H9 (cell line): ENCODE measurements around the gene RNF167. TPM values are rescaled to one million over a fixed set of nuclear protein-coding genes. Genes with fewer than 3 reads are reported as not detected.

Experiments used
- DNase-seq: peaks from one replicate; pipeline ENCODE4 v3.0.0-alpha.2; 2017
- H2AFZ ChIP-seq: one replicate; pipeline ENCODE4 v1.6.1; 2013; ENCODE audit warnings: mild to moderate bottlenecking, low read length, control low read depth, moderate library complexity
- H2AK5ac ChIP-seq: 2 replicates; pipeline ENCODE4 v1.6.1; 2013; ENCODE audit warnings: low read length, control low read depth, mixed read lengths; ENCODE audit not compliant: insufficient read length
- H2BK120ac ChIP-seq: one replicate; pipeline ENCODE4 v1.6.1; 2013; ENCODE audit warnings: low read depth, mild to moderate bottlenecking, low read length, control low read depth, inconsistent platforms; ENCODE audit not compliant: poor library complexity, severe bottlenecking
- H2BK12ac ChIP-seq: 2 replicates; pipeline ENCODE4 v1.6.1; 2013; ENCODE audit warnings: low read length, control low read depth, mixed read lengths, low read depth; ENCODE audit not compliant: insufficient read length
- H2BK15ac ChIP-seq: 2 replicates; pipeline ENCODE4 v1.6.1; 2013; ENCODE audit warnings: low read depth, low read length, control low read depth
- H2BK20ac ChIP-seq: one replicate; pipeline ENCODE4 v1.6.1; 2013; ENCODE audit warnings: low read depth, mild to moderate bottlenecking, low read length, control low read depth, inconsistent platforms; ENCODE audit not compliant: poor library complexity, severe bottlenecking
- H2BK5ac ChIP-seq: 2 replicates; pipeline ENCODE4 v1.6.1; 2013; ENCODE audit warnings: low read length, control low read depth, mixed read lengths; ENCODE audit not compliant: insufficient read length
- H3K14ac ChIP-seq: 2 replicates; pipeline ENCODE4 v1.6.1; 2013; ENCODE audit warnings: low read length, control low read depth; ENCODE audit not compliant: insufficient read depth
- H3K18ac ChIP-seq: 2 replicates; pipeline ENCODE4 v1.6.1; 2013; ENCODE audit warnings: low read depth, mild to moderate bottlenecking, mixed read lengths, low read length, control low read depth; ENCODE audit not compliant: insufficient read length
- H3K23ac ChIP-seq: 2 replicates; pipeline ENCODE4 v1.6.1; 2013; ENCODE audit warnings: low read length, control low read depth, mixed read lengths, low read depth; ENCODE audit not compliant: insufficient read length
- H3K23me2 ChIP-seq: 2 replicates; pipeline ENCODE4 v1.6.1; 2013; ENCODE audit warnings: low read depth, mild to moderate bottlenecking, mixed read lengths, low read length, control low read depth; ENCODE audit not compliant: insufficient read length, poor library complexity, severe bottlenecking
- H3K27ac ChIP-seq: 2 replicates; pipeline ENCODE4 v1.5.1; 2013; ENCODE audit warnings: low read length, control low read depth, mixed read lengths, low read depth; ENCODE audit not compliant: insufficient read length
- H3K27me3 ChIP-seq: 2 replicates; pipeline ENCODE4 v1.6.1; 2013; ENCODE audit warnings: low read length, control low read depth, inconsistent platforms; ENCODE audit not compliant: insufficient read depth
- H3K4ac ChIP-seq: 2 replicates; pipeline ENCODE4 v1.6.1; 2013; ENCODE audit warnings: low read depth, mild to moderate bottlenecking, control low read depth, inconsistent platforms, low read length, moderate library complexity
- H3K4me1 ChIP-seq: 2 replicates; pipeline ENCODE4 v1.6.1; 2013; ENCODE audit warnings: low read length, control low read depth, inconsistent platforms; ENCODE audit not compliant: insufficient read depth
- H3K4me2 ChIP-seq: 2 replicates; pipeline ENCODE4 v1.6.1; 2013; ENCODE audit warnings: low read length, control low read depth, mixed read lengths; ENCODE audit not compliant: insufficient read length, insufficient read depth
- H3K56ac ChIP-seq: 2 replicates; pipeline ENCODE4 v1.6.1; 2013; ENCODE audit warnings: low read depth, mild to moderate bottlenecking, mixed read lengths, low read length, control low read depth; ENCODE audit not compliant: insufficient read length
- H3K79me1 ChIP-seq: 2 replicates; pipeline ENCODE4 v1.6.1; 2013; ENCODE audit warnings: low read depth, mild to moderate bottlenecking, moderate library complexity, low read length, control low read depth, inconsistent platforms; ENCODE audit not compliant: insufficient read depth, poor library complexity, severe bottlenecking
- H3K79me2 ChIP-seq: 2 replicates; pipeline ENCODE4 v1.6.1; 2013; ENCODE audit warnings: low read length, control low read depth, inconsistent platforms; ENCODE audit not compliant: insufficient read depth
- H3K9ac ChIP-seq: 2 replicates; pipeline ENCODE4 v1.6.1; 2013; ENCODE audit warnings: low read length, control low read depth, mixed read lengths; ENCODE audit not compliant: insufficient read length; ENCODE audit errors: extremely low read depth
- H3K9me3 ChIP-seq: one replicate; pipeline ENCODE4 v1.6.1; 2013; ENCODE audit warnings: low read depth, low read length, inconsistent platforms; ENCODE audit not compliant: control insufficient read depth
- H3T11ph ChIP-seq: one replicate; pipeline ENCODE4 v1.6.1; 2013; ENCODE audit warnings: mild to moderate bottlenecking, low read length, control low read depth, inconsistent platforms
- H4K20me1 ChIP-seq: one replicate; pipeline ENCODE4 v1.6.1; 2013; ENCODE audit not compliant: control insufficient read depth, insufficient read length, insufficient read depth
- H4K5ac ChIP-seq: 2 replicates; pipeline ENCODE4 v1.6.1; 2013; ENCODE audit warnings: low read depth, mild to moderate bottlenecking, mixed read lengths, low read length, control low read depth; ENCODE audit not compliant: insufficient read length
- H4K8ac ChIP-seq: replicated peaks from 2 replicates; pipeline ENCODE4 v1.6.1; 2013; ENCODE audit warnings: low read length, control low read depth, mixed read lengths, low read depth; ENCODE audit not compliant: insufficient read length
- H4K91ac ChIP-seq: 2 replicates; pipeline ENCODE4 v1.6.1; 2013; ENCODE audit warnings: low read depth, mild to moderate bottlenecking, moderate library complexity, mixed read lengths, low read length, control low read depth; ENCODE audit not compliant: insufficient read length
- H3K27ac Mint-ChIP-seq, 3 experiments: 2 replicates in 2 of 3; 3 replicates in 1 of 3; pipeline ENCODE4 v1.8.0; 2020 to 2021; ENCODE audit warnings: mixed read lengths in 3 of 3, mild to moderate bottlenecking in 1 of 3, moderate library complexity in 1 of 3
- H3K27me3 Mint-ChIP-seq: 2 replicates; pipeline ENCODE4 v1.8.0; 2021; ENCODE audit warnings: low read depth, mild to moderate bottlenecking, moderate library complexity, mixed read lengths
- H3K36me3 Mint-ChIP-seq, 3 experiments: 2 replicates in 2 of 3; 3 replicates in 1 of 3; pipeline ENCODE4 v1.8.0; 2020 to 2021; ENCODE audit warnings: low read depth in 3 of 3, mixed read lengths in 3 of 3; ENCODE audit not compliant: insufficient read depth in 1 of 3
- H3K4me1 Mint-ChIP-seq, 2 experiments: 2 replicates each; pipeline ENCODE4 v1.8.0; 2020; ENCODE audit warnings: mixed read lengths in 2 of 2
- H3K4me3 Mint-ChIP-seq, 2 experiments: 2 replicates in 1 of 2; 3 replicates in 1 of 2; pipeline ENCODE4 v1.8.0; 2020 to 2021; ENCODE audit warnings: mild to moderate bottlenecking in 2 of 2, mixed read lengths in 2 of 2, moderate library complexity in 1 of 2
- H3K9me3 Mint-ChIP-seq, 2 experiments: 2 replicates in 1 of 2; 3 replicates in 1 of 2; pipeline ENCODE4 v1.8.0; 2020; ENCODE audit warnings: mild to moderate bottlenecking in 2 of 2, mixed read lengths in 2 of 2, moderate library complexity in 1 of 2
- CTCF ChIP-seq: fragments of 200-600 bp; sonication (generic); conservative IDR thresholded peaks from 3 replicates; pipeline ENCODE4 v1.8.0; 2021; ENCODE audit warnings: antibody characterized with exemption, mild to moderate bottlenecking
- WGBS: extraction: QIAGEN DNeasy Blood & Tissue Kit; methylation state at CpG from one replicate; pipeline ENCODE4 v1.1.7; 2013; ENCODE audit warnings: missing lambda C conversion rate, low lambda C conversion rate, mixed read lengths; ENCODE audit not compliant: insufficient read length; ENCODE audit errors: extremely low coverage; 5-methylcytosine and 5-hydroxymethylcytosine counted together
- total RNA-seq: library from RNA; stranded (reverse); gene quantifications from 2 replicates; pipeline ENCODE4 v1.2.1, GENCODE V29; 2021

Gene RNF167
- total RNA-seq, 1 experiment from 2014 or later = 134 TPM

GRCh38 chr17:4901108-4901647 is 38.9 kb upstream of the RNF167 start:
- H3K27me3 ChIP-seq = no peaks in the 10 kb centered on the region
- no peak overlapping the region for H3K27ac ChIP-seq
- H3K4ac ChIP-seq = no peak overlapping the region
- H3K9me3 Mint-ChIP-seq = no peaks in the 10 kb centered on the region
- H3K9ac ChIP-seq = no peak overlapping the region
- no peaks in the 10 kb centered on the region for H3K79me2 ChIP-seq
- no peak overlapping the region for H3K23ac ChIP-seq
- H3K27ac Mint-ChIP-seq = no peak overlapping the region
- H2BK5ac ChIP-seq = no peak overlapping the region
- H3K4me2 ChIP-seq = peak overlapping the region; percentile 13
- H4K8ac ChIP-seq = no peak overlapping the region
- no peak overlapping the region for H2BK20ac ChIP-seq
- H2BK15ac ChIP-seq = no peak overlapping the region
- H3K79me1 ChIP-seq = no peaks in the 10 kb centered on the region
- no peak overlapping the region for H4K91ac ChIP-seq
- no peaks in the 10 kb centered on the region for H3K9me3 ChIP-seq
- H2AFZ ChIP-seq = no peak overlapping the region
- H3K56ac ChIP-seq = no peak overlapping the region
- H3K23me2 ChIP-seq = peaks cover 12% of the 10 kb centered on the region
- H3K4me1 ChIP-seq = peaks cover 3% of the 10 kb centered on the region; the same call in 1 of the 2 replicates
- peaks cover 13% of the 10 kb centered on the region for H3K27me3 Mint-ChIP-seq
- TF ChIP-seq CTCF = no peak
- H3K14ac ChIP-seq = no peak overlapping the region
- no peak overlapping the region for H3T11ph ChIP-seq
- peak overlapping the region; percentile 46 to 88 for H3K4me3 Mint-ChIP-seq
- H2BK120ac ChIP-seq = no peak overlapping the region
- no peaks in the 10 kb centered on the region for H4K20me1 ChIP-seq
- WGBS = no CpG with 5 or more reads among the region's 37 CpGs
- DNase-seq = no peak
- H2BK12ac ChIP-seq = no peak overlapping the region
- H4K5ac ChIP-seq = no peak overlapping the region
- peaks cover 2 to 10% (median 7%) of the 10 kb centered on the region in 3 experiments; a peak in 5 of 7 replicates for H3K36me3 Mint-ChIP-seq
- no peak overlapping the region for H3K18ac ChIP-seq
- H3K4me1 Mint-ChIP-seq = peaks cover 10 to 28% of the 10 kb centered on the region in 2 experiments
- no peak overlapping the region for H2AK5ac ChIP-seq
